ENCODE measurements around the gene SP110.

GRCh38 chr2:230230087-230230486 is 10.3 kb upstream of the SP110 start:
- TF ChIP-seq CTCF (conservative IDR thresholded peaks at IDR 0.05; ENCODE audit: low read depth, low read length) (no peak), EZH2phosphoT487 (IDR thresholded peaks at IDR 0.05; ENCODE audit: borderline replicate concordance, low read length) (no peak), EZH2 (IDR thresholded peaks at IDR 0.05; ENCODE audit: low read length, unreplicated experiment) (no peak)

All from PC-3 (cell line).